H9 (cell line): ENCODE results near the gene NRN1L. TPM values are rescaled to one million over a fixed set of nuclear protein-coding genes. Genes with fewer than 3 reads are reported as not detected.

Experiments
- DNase-seq: peaks from one replicate; pipeline ENCODE4 v3.0.0-alpha.2; 2017
- H2AFZ ChIP-seq: one replicate; pipeline ENCODE4 v1.6.1; 2013; ENCODE audit warnings: mild to moderate bottlenecking, low read length, control low read depth, moderate library complexity
- H2AK5ac ChIP-seq: 2 replicates; pipeline ENCODE4 v1.6.1; 2013; ENCODE audit warnings: low read length, control low read depth, mixed read lengths; ENCODE audit not compliant: insufficient read length
- H2BK120ac ChIP-seq: one replicate; pipeline ENCODE4 v1.6.1; 2013; ENCODE audit warnings: low read depth, mild to moderate bottlenecking, low read length, control low read depth, inconsistent platforms; ENCODE audit not compliant: poor library complexity, severe bottlenecking
- H2BK12ac ChIP-seq: 2 replicates; pipeline ENCODE4 v1.6.1; 2013; ENCODE audit warnings: low read length, control low read depth, mixed read lengths, low read depth; ENCODE audit not compliant: insufficient read length
- H2BK15ac ChIP-seq: 2 replicates; pipeline ENCODE4 v1.6.1; 2013; ENCODE audit warnings: low read depth, low read length, control low read depth
- H2BK20ac ChIP-seq: one replicate; pipeline ENCODE4 v1.6.1; 2013; ENCODE audit warnings: low read depth, mild to moderate bottlenecking, low read length, control low read depth, inconsistent platforms; ENCODE audit not compliant: poor library complexity, severe bottlenecking
- H2BK5ac ChIP-seq: 2 replicates; pipeline ENCODE4 v1.6.1; 2013; ENCODE audit warnings: low read length, control low read depth, mixed read lengths; ENCODE audit not compliant: insufficient read length
- H3K14ac ChIP-seq: 2 replicates; pipeline ENCODE4 v1.6.1; 2013; ENCODE audit warnings: low read length, control low read depth; ENCODE audit not compliant: insufficient read depth
- H3K18ac ChIP-seq: 2 replicates; pipeline ENCODE4 v1.6.1; 2013; ENCODE audit warnings: low read depth, mild to moderate bottlenecking, mixed read lengths, low read length, control low read depth; ENCODE audit not compliant: insufficient read length
- H3K23ac ChIP-seq: 2 replicates; pipeline ENCODE4 v1.6.1; 2013; ENCODE audit warnings: low read length, control low read depth, mixed read lengths, low read depth; ENCODE audit not compliant: insufficient read length
- H3K23me2 ChIP-seq: 2 replicates; pipeline ENCODE4 v1.6.1; 2013; ENCODE audit warnings: low read depth, mild to moderate bottlenecking, mixed read lengths, low read length, control low read depth; ENCODE audit not compliant: insufficient read length, poor library complexity, severe bottlenecking
- H3K27ac ChIP-seq: 2 replicates; pipeline ENCODE4 v1.5.1; 2013; ENCODE audit warnings: low read length, control low read depth, mixed read lengths, low read depth; ENCODE audit not compliant: insufficient read length
- H3K27me3 ChIP-seq: 2 replicates; pipeline ENCODE4 v1.6.1; 2013; ENCODE audit warnings: low read length, control low read depth, inconsistent platforms; ENCODE audit not compliant: insufficient read depth
- H3K4ac ChIP-seq: 2 replicates; pipeline ENCODE4 v1.6.1; 2013; ENCODE audit warnings: low read depth, mild to moderate bottlenecking, control low read depth, inconsistent platforms, low read length, moderate library complexity
- H3K4me1 ChIP-seq: 2 replicates; pipeline ENCODE4 v1.6.1; 2013; ENCODE audit warnings: low read length, control low read depth, inconsistent platforms; ENCODE audit not compliant: insufficient read depth
- H3K4me2 ChIP-seq: 2 replicates; pipeline ENCODE4 v1.6.1; 2013; ENCODE audit warnings: low read length, control low read depth, mixed read lengths; ENCODE audit not compliant: insufficient read length, insufficient read depth
- H3K56ac ChIP-seq: 2 replicates; pipeline ENCODE4 v1.6.1; 2013; ENCODE audit warnings: low read depth, mild to moderate bottlenecking, mixed read lengths, low read length, control low read depth; ENCODE audit not compliant: insufficient read length
- H3K79me1 ChIP-seq: 2 replicates; pipeline ENCODE4 v1.6.1; 2013; ENCODE audit warnings: low read depth, mild to moderate bottlenecking, moderate library complexity, low read length, control low read depth, inconsistent platforms; ENCODE audit not compliant: insufficient read depth, poor library complexity, severe bottlenecking
- H3K79me2 ChIP-seq: 2 replicates; pipeline ENCODE4 v1.6.1; 2013; ENCODE audit warnings: low read length, control low read depth, inconsistent platforms; ENCODE audit not compliant: insufficient read depth
- H3K9ac ChIP-seq: 2 replicates; pipeline ENCODE4 v1.6.1; 2013; ENCODE audit warnings: low read length, control low read depth, mixed read lengths; ENCODE audit not compliant: insufficient read length; ENCODE audit errors: extremely low read depth
- H3K9me3 ChIP-seq: one replicate; pipeline ENCODE4 v1.6.1; 2013; ENCODE audit warnings: low read depth, low read length, inconsistent platforms; ENCODE audit not compliant: control insufficient read depth
- H3T11ph ChIP-seq: one replicate; pipeline ENCODE4 v1.6.1; 2013; ENCODE audit warnings: mild to moderate bottlenecking, low read length, control low read depth, inconsistent platforms
- H4K20me1 ChIP-seq: one replicate; pipeline ENCODE4 v1.6.1; 2013; ENCODE audit not compliant: control insufficient read depth, insufficient read length, insufficient read depth
- H4K5ac ChIP-seq: 2 replicates; pipeline ENCODE4 v1.6.1; 2013; ENCODE audit warnings: low read depth, mild to moderate bottlenecking, mixed read lengths, low read length, control low read depth; ENCODE audit not compliant: insufficient read length
- H4K8ac ChIP-seq: replicated peaks from 2 replicates; pipeline ENCODE4 v1.6.1; 2013; ENCODE audit warnings: low read length, control low read depth, mixed read lengths, low read depth; ENCODE audit not compliant: insufficient read length
- H4K91ac ChIP-seq: 2 replicates; pipeline ENCODE4 v1.6.1; 2013; ENCODE audit warnings: low read depth, mild to moderate bottlenecking, moderate library complexity, mixed read lengths, low read length, control low read depth; ENCODE audit not compliant: insufficient read length
- H3K27ac Mint-ChIP-seq, 3 experiments: 2 replicates in 2 of 3; 3 replicates in 1 of 3; pipeline ENCODE4 v1.8.0; 2020 to 2021; ENCODE audit warnings: mixed read lengths in 3 of 3, mild to moderate bottlenecking in 1 of 3, moderate library complexity in 1 of 3
- H3K27me3 Mint-ChIP-seq: 2 replicates; pipeline ENCODE4 v1.8.0; 2021; ENCODE audit warnings: low read depth, mild to moderate bottlenecking, moderate library complexity, mixed read lengths
- H3K36me3 Mint-ChIP-seq, 3 experiments: 2 replicates in 2 of 3; 3 replicates in 1 of 3; pipeline ENCODE4 v1.8.0; 2020 to 2021; ENCODE audit warnings: low read depth in 3 of 3, mixed read lengths in 3 of 3; ENCODE audit not compliant: insufficient read depth in 1 of 3
- H3K4me1 Mint-ChIP-seq, 2 experiments: 2 replicates each; pipeline ENCODE4 v1.8.0; 2020; ENCODE audit warnings: mixed read lengths in 2 of 2
- H3K4me3 Mint-ChIP-seq, 2 experiments: 2 replicates in 1 of 2; 3 replicates in 1 of 2; pipeline ENCODE4 v1.8.0; 2020 to 2021; ENCODE audit warnings: mild to moderate bottlenecking in 2 of 2, mixed read lengths in 2 of 2, moderate library complexity in 1 of 2
- H3K9me3 Mint-ChIP-seq, 2 experiments: 2 replicates in 1 of 2; 3 replicates in 1 of 2; pipeline ENCODE4 v1.8.0; 2020; ENCODE audit warnings: mild to moderate bottlenecking in 2 of 2, mixed read lengths in 2 of 2, moderate library complexity in 1 of 2
- WGBS: extraction: QIAGEN DNeasy Blood & Tissue Kit; methylation state at CpG from one replicate; pipeline ENCODE4 v1.1.7; 2013; ENCODE audit warnings: missing lambda C conversion rate, low lambda C conversion rate, mixed read lengths; ENCODE audit not compliant: insufficient read length; ENCODE audit errors: extremely low coverage; 5-methylcytosine and 5-hydroxymethylcytosine counted together
- total RNA-seq: library from RNA; stranded (reverse); gene quantifications from 2 replicates; pipeline ENCODE4 v1.2.1, GENCODE V29; 2021
- TF ChIP-seq, protein P1 (sequence below): fragments of 200-600 bp; sonication (generic); conservative IDR thresholded peaks from 3 replicates; pipeline ENCODE4 v1.8.0; 2021; ENCODE audit warnings: antibody characterized with exemption, mild to moderate bottlenecking

Gene NRN1L
- total RNA-seq, 1 experiment from 2014 or later, result 2.0 TPM

DNA sequence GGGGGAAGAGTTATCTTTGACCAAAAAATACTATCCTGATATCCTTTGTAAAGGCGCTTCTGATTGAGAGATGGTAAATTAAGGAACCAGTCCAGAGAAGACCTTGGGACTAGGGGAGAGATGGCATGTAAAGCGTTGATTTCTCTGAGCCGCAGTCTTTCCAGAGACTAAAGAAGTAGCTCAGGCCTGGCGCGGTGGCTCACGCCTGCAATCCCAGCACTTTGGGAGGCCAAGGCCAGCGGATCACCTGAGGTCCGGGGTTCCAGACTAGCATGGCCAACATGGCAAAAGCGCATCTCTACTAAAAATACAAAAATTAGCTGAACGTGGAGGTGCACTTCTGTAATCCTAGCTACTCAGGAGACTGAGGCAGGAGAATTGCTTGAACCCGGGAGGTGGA, 36.6 kb upstream of the NRN1L start:
- Histone ChIP-seq H2BK120ac (no peak overlapping the region), H4K91ac (no peak overlapping the region), H2BK5ac (no peak overlapping the region), H3K9ac (no peak overlapping the region), H2BK20ac (no peak overlapping the region), H2BK15ac (no peak overlapping the region), H3K23me2 (peaks cover 10% of the 10 kb centered on the region), H3K4ac (no peak overlapping the region), H4K8ac (no peak overlapping the region), H3T11ph (no peak overlapping the region), H3K9me3 (no peaks in the 10 kb centered on the region), H3K56ac (no peak overlapping the region), H3K18ac (no peak overlapping the region), H3K27me3 (no peaks in the 10 kb centered on the region), H4K20me1 (no peaks in the 10 kb centered on the region), H4K5ac (no peak overlapping the region), H2AFZ (no peak overlapping the region), H3K4me1 (peaks cover 10% of the 10 kb centered on the region; the same call in 1 of the 2 replicates), H3K14ac (no peak overlapping the region), H3K79me1 (no peaks in the 10 kb centered on the region), H3K23ac (no peak overlapping the region), H3K4me2 (peak overlapping the region; percentile 81), H2AK5ac (no peak overlapping the region), H3K79me2 (peaks cover 23% of the 10 kb centered on the region; the same call in 1 of the 2 replicates), H3K27ac (no peak overlapping the region), H2BK12ac (no peak overlapping the region)
- Mint-ChIP-seq H3K9me3 (peaks cover 0 to 2% of the 10 kb centered on the region in 2 experiments; a peak in 1 of 5 replicates), H3K27ac (peak overlapping the region; percentile 9 to 95 (median 93); a peak in 4 of 7 replicates), H3K4me3 (peak overlapping the region; percentile 94 to 98), H3K27me3 (no peaks in the 10 kb centered on the region), H3K4me1 (peaks cover 39 to 40% of the 10 kb centered on the region in 2 experiments), H3K36me3 (peaks cover 11 to 24% (median 16%) of the 10 kb centered on the region in 3 experiments)
- TF ChIP-seq, protein P1, sequence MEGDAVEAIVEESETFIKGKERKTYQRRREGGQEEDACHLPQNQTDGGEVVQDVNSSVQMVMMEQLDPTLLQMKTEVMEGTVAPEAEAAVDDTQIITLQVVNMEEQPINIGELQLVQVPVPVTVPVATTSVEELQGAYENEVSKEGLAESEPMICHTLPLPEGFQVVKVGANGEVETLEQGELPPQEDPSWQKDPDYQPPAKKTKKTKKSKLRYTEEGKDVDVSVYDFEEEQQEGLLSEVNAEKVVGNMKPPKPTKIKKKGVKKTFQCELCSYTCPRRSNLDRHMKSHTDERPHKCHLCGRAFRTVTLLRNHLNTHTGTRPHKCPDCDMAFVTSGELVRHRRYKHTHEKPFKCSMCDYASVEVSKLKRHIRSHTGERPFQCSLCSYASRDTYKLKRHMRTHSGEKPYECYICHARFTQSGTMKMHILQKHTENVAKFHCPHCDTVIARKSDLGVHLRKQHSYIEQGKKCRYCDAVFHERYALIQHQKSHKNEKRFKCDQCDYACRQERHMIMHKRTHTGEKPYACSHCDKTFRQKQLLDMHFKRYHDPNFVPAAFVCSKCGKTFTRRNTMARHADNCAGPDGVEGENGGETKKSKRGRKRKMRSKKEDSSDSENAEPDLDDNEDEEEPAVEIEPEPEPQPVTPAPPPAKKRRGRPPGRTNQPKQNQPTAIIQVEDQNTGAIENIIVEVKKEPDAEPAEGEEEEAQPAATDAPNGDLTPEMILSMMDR, result no peak
- WGBS, result no CpG with 5 or more reads among the region's 11 CpGs
- no peak for DNase-seq
